ENCODE results near the gene TNNI3.
"Not testable (repeated sequence)": the region's sequence is repeated elsewhere in the genome, so short reads cannot be mapped to it uniquely, and the experiment has no call there.

The TNNI3 gene

DNA sequence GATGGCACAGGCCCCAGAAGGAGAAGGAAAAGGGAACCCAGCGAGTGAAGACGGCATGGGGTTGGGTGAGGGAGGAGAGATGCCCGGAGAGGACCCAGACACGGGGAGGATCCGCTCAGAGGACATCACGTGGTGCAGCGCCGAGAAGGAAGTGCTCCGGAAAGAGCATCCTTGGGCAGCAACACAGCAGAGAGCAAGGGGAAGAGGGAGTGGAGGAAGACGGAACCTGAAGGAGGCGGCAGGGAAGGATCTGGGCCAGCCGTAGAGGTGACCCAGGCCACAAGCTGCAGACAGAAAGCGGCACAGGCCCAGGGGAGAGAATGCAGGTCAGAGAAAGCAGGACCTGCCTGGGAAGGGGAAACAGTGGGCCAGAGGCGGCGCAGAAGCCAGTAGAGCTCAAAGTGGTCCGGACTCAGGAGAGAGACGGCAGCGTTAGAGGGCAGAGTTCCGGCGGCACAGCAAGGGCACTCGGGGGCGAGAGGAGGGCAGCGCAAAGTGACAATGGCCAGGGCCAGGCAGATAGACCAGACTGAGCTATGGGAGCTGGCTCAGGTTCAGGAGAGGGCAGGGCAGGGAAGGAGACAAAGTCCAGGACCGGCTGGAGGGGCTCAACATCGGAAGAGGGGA is 41.2 kb downstream of the TNNI3 start:
- peak; percentile 69 to 97 (median 80) for DNase-seq
- intact Hi-C loops (cut with DNase I): loop anchor here (1.0 kb wide), 1 partner anchor 28 kb away; no protein-coding TSS in a partner anchor

DNA sequence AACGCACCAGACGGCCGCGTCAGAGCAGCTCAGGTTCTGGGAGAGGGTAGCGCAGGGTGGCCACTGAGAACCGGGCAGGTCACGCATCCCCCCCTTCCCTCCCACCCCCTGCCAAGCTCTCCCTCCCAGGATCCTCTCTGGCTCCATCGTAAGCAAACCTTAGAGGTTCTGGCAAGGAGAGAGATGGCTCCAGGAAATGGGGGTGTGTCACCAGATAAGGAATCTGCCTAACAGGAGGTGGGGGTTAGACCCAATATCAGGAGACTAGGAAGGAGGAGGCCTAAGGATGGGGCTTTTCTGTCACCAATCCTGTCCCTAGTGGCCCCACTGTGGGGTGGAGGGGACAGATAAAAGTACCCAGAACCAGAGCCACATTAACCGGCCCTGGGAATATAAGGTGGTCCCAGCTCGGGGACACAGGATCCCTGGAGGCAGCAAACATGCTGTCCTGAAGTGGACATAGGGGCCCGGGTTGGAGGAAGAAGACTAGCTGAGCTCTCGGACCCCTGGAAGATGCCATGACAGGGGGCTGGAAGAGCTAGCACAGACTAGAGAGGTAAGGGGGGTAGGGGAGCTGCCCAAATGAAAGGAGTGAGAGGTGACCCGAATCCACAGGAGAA is 42.0 kb downstream of the TNNI3 start:
- DNase-seq: peak in 3 of 10 donors; percentile 29 to 100 (median 49)
- intact Hi-C loops (cut with DNase I): loop anchor here (1.0 kb wide), 1 partner anchor 27 kb away; no protein-coding TSS in a partner anchor

DNA sequence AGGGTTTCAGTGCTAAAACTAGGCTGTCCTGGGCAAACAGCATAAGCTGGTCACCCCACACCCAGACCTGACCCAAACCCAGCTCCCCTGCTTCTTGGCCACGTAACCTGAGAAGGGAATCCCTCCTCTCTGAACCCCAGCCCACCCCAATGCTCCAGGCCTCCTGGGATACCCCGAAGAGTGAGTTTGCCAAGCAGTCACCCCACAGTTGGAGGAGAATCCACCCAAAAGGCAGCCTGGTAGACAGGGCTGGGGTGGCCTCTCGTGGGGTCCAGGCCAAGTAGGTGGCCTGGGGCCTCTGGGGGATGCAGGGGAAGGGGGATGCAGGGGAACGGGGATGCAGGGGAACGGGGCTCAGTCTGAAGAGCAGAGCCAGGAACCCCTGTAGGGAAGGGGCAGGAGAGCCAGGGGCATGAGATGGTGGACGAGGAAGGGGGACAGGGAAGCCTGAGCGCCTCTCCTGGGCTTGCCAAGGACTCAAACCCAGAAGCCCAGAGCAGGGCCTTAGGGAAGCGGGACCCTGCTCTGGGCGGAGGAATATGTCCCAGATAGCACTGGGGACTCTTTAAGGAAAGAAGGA is 42.9 kb downstream of the TNNI3 start:
- DNase-seq: peak in 1 of 10 donors; percentile 38
- intact Hi-C loops (cut with DNase I): no loop called here

DNA sequence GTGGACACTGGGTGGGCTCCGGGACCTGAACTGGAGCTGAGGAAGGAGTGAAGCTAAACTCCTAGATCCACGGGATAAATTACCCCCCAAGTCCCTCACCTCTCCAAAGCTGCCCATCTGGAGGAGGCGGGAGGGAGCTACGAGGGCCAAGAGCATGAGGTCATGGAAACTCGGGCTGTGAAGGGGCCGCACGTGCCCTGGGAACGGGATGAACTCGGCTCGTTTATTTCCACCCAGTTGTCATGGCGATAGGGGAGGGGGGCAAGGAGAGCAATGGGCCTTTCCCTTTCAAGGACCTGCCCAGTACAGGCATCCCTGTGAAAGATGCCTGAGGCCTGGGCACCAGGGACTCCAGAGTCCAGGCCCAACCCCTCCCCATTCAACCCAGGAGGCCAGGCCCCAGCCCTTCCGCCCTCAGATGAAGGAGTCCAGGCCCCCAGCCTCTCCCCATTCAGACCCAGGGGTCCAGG is 43.9 kb downstream of the TNNI3 start:
- peak in 6 of 10 donors; percentile 30 to 63 (median 52) for DNase-seq
- intact Hi-C loops (cut with DNase I): no loop called here

DNA sequence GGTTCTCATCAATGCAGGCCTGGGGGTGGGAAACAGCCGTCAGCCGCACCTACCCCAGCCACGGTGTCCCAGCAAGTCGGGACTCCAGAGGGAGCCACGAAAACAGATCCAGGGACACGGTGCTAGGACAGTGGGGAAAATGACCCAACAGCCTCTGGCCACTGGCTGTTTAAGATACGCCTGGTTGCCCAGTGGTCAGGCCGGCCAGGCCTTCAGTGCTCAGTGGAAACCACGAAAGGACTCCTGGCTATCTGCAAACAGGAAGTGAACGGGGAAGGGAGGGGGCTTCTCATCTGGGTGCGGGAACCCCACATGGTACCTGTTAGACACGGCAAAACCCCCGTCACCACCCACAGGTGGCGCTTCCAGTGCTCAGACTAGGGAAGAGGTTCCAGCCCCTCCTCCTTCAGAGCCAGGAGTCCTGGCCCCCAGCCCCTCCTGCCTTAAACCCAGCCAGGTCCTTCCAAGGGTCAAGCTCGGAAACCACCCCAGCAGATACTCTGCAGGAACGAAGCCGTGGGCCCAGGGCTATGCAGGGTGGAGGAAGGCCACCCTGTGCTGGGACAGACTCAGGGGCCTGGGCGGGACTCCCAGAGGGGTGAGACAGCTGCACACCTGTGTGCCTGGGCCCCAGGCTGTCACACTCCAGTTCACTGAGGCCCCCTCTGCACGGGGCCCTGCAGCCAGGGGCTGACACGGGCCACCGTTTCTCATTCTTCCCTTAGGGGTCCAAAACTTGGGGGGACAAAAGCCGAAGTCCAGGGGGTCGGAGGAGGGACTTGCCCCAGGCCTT is 44.6 kb downstream of the TNNI3 start:
- intact Hi-C loops (cut with DNase I): no loop called here
- DNase-seq: no peak

DNA sequence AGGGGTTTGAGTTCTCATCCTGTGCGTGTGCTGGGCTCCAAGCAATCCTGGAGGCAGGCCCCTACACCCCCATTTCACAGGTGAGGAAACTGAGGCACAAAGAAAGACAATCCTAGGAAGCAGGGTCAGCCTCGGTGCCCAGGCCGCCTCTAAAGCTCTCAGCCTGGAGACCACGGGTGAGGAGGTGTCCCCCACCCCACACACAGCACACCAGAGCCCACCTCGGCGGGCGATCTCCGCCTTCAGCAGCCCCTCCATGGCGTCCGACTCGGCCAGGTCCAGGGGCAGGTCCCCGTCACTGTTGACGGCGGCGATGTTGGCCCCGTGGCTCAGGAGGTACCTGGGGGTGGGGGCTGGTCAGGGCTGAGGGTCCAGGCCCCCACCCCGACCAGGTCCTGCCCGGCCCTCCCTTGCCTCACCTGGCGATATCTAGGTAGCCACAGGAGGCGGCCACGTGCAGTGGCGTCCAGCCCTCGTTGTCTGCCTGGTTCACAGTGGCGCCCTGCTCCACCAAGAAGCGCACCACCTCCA is 45.2 kb downstream of the TNNI3 start:
- no peak for DNase-seq
- intact Hi-C loops (cut with DNase I): no loop called here

DNA sequence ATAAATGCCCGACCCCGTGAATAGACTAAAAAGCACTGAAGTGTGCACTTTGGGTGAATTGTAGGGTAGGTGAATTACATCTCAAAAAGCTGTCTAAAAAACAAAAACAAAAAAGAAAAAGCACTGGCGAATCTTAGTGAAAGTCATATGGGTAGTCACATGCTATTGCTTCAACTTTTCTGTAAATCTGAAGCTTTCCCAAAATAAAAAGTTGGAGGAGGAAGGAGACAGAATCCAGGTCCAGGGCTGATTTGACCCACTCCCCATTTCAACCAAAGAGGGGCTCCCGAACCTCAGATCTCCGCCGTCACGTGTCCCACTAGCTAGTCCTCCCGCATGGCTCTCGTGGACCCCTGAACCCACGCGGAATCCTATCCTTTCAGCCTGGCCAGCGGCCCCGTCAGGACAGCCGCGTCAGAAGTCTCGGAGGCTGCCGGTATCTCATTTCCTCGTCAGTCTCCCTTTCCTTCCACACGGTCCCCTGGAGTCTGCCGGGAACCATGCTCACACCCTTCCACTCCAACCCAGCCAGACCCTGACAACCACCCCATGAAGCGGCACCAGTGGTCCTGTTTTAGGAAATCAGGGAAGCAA is 46.2 kb downstream of the TNNI3 start:
- no peak for DNase-seq
- intact Hi-C loops (cut with DNase I): no loop called here

DNA sequence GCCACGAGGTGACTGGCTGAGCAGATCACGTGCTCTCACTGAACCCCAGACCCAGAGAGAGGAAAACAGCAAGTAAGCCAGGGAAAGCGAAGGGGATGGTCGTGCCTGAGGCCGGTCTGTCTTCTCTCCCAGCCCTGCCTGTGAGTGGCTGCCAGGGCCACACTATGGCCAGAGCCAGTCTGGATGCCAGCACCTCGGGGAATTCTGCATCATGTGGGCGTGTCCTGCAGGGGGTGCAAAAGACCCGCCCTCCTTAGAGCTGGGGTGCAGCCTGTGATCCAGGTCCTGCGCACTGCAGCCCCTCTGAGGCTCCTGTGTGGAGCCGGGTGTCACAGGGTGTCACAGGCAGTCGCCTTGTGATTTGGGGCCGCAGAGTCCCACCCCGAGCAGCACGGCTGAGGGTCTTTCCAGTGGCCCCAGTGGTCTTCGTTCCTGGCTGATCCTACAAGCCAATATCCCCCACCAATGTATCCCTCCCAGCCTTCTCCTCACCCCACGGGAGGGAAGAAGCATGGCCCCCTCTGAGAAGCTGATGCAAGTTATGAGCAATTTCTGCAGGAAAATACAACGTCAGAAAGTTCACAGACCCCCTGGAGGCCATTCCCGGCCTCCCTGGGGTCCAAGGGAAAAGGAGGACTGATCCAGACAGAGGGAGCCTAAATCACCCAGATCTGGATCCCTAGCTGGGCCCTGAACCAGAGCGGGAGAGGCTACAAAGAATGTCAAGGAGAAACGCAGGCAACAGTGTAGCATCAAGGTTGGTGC is 47.8 kb downstream of the TNNI3 start:
- DNase-seq: peak in 1 of 10 donors; percentile 47
- intact Hi-C loops (cut with DNase I): no loop called here

DNA sequence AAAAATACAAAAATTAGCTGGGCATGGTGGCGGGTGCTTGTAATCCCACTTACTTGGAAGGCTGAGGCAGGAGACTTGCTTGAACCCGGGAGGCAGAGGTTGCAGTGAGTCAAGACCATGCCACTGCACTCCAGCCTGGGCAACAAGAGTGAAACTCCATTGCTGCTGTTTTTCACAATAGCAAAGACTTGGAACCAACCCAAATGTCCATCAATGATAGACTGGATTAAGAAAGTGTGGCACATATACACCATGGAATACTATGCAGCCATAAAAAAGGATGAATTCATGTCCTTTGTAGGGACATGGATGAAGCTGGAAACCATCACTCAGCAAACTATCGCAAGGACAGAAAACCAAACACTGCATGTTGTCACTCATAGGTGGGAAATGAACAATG is 50.3 kb downstream of the TNNI3 start:
- DNase-seq; intact Hi-C loops (cut with DNase I): not testable (repeated sequence)

DNA sequence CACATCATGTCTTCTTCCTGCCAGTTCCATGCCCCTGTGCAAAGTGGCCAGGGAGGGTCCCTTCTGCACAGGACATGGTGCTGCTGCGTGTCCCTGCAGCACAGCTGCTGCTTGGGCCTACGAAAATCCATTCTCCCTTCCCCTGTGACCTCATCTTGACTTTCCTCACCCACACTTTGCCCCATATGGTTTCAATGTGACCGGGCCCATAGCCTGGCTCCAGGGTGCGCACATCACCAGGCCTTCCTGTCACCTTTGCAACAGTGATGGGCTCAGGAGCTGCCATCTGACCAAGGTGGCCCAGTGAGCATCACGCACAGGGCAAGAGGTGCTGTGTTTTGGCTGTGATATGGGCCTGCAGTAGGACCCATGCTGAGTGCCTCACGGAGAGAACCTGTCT is 50.9 kb downstream of the TNNI3 start:
- intact Hi-C loops (cut with DNase I): no loop called here
- peak in 1 of 10 donors; percentile 24 for DNase-seq

DNA sequence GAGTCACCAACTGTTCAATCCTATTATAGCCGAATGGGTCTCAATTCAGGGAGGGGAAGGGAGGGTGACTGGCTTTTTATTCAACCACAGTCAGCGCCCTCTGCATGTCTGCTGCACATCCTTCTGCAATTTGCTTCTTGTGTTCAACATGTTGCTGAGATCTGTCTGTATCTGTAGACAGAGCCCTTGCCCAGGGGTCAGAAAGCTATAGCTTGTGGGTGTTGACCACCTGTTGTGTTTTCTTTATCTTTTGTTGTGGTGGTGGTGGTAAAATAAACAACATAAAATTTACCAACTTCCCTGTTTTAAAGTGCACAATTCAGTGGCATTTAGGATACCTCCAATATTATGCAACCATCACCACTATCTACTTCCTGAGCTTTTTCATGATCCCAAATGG is 52.3 kb downstream of the TNNI3 start:
- no peak for DNase-seq
- intact Hi-C loops (cut with DNase I): no loop called here

DNA sequence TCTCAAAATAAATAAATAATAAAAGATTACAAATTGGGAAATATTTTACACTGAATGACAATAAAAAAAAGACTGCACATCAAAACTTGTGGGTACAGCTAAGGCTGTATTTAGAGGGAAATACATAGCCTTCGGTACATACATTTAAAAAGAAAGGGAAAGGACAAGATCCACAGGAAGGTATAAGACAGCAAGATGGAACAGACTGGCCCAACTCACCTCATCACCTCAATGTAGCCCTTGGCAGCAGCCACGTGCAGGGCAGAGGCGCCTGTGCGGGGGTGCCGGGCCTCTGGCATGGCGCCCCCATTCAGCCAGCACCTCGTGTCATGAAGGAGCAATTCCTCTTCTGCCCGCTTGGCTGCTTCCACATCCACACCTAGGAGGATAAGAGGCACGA is 54.3 kb downstream of the TNNI3 start:
- intact Hi-C loops (cut with DNase I): no loop called here
- peak in 2 of 10 donors; percentile 24 to 37 for DNase-seq
